Measurements from ENCODE around the gene CCDC91. TPM values are rescaled to one million over a fixed set of nuclear protein-coding genes. Genes with fewer than 3 reads are reported as not detected.

Gene CCDC91
- total RNA-seq, 1 donor from 2014 or later, result 50.4 TPM

DNA sequence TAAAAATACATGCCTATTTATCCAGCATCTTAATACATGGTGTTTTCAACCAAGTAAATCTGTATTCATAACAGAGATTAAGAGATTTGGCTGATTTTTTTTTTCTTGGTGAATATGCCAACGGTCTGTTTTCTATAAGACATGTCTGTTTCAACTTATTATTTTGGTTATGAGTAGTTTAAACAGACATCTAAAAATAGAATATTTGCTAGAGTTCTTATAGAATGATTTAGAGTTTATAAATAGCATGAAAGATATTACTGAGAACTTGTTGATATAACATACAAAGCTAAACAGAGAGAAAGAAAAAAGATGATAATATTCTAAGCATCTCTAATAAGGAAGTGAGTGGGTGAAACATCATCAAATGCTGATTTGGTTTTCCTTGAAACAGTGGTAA is 199.9 kb downstream of the CCDC91 start:
- intact Hi-C loops (cut with DNase I), result no loop called here

DNA sequence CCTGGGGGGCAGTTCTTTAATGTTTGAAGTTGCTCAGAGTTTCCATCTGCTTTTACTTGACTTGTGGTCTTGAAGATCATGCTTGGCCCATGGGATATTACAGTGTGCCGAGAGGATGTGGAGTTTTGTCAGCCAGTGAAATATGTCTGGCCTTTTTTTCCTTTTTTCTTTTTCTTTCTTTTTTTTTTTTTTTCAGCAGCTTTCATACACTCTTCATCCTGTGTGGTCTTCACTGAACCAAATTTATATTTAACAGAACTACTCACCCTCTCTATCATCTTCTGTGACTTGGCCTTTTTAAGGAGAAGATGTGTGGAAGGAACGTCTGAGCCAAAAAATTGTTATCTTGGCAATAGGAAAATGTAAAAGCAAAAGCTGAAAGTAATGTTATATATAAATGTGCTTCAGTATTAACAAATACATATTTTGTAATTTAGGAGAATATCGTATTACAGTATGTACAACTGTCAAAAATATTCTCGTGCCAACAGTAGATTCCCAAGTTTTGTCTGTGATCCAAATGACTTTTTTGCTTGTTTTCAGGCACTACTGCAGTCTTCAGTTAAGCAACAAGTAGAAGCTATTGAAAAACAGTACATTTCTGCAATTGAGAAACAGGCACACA is 200.6 kb downstream of the CCDC91 start:
- DNase-seq (no peak), ATAC-seq (ENCODE audit: poor library complexity) (no peak)
- intact Hi-C loops (cut with DNase I), result no loop called here

More for the DNA sequence above, 199.9 kb downstream of the CCDC91 start:
- ATAC-seq (ENCODE audit: poor library complexity), result no peak
- DNase-seq, result no peak

DNA sequence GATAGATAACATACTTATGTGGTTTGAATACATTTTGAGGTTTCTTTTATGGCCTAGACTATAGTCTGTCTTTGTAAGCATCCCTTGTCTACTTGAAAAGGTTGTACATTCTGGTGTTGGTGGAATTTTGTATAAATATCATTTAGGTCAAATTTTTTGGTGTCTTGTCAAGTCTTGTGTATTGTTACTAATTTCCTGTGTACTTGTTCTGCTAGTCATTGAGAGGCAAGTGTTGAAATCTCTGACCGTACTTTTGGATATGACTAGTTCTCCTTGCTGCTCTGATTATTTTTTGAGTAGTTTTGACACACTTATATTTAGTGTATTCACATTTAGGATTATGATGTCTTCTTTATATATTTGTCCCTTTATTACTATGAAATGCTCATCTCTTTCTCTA is 219.6 kb downstream of the CCDC91 start:
- intact Hi-C loops (cut with DNase I), result no loop called here
- DNase-seq (no peak), ATAC-seq (ENCODE audit: poor library complexity) (no peak)

DNA sequence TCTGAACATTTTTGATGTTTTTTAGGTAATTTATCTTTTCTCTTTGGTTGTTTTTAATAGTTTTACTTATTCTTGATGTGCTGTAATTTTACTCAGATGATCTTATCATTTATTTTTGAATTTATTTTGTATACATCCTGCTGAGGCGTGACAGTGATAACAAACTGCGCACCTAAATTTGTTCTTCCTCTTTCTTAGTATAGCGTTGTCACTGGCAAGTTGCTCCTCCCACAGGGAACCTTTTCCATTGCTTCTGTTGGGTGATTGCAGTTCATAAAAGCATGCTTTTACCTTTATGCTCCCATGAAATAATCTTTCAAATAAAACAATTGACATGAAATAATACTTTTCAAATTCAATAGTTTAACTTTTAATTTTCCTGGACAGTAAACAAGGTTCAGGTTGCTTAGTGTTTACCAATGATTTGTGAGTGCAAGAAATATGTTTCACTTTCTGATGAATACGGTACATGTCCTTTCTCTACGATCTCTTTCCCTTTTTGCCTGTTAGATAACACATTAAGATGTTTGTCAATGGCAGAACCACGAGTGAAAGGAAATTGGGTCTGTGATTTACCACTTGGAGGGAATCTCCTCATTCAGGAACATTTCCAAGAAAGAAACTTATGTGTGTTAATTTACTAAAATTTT is 223.3 kb downstream of the CCDC91 start:
- ATAC-seq (ENCODE audit: poor library complexity) (no peak), DNase-seq (no peak)
- intact Hi-C loops (cut with DNase I), result no loop called here

DNA sequence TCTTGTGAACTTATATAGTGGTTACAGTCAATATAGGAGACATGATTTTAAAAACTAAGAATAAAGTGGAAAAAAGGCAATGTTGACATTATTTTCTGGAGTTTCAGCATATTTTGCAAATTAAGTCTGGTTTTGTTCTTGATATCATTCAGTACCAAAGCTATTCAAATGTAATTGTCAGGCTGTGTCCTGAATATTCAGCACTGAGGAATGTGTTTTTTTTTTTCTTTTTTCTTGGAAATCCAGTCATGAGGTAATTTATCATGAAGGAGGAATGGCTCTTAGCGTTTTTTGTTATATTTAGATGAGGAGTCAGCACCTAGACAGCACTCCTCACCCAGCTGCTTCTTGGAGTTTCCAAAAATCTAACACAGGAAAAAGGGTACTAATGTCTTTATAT is 225.5 kb downstream of the CCDC91 start:
- intact Hi-C loops (cut with DNase I), result no loop called here
- DNase-seq (no peak), ATAC-seq (ENCODE audit: poor library complexity) (no peak)

DNA sequence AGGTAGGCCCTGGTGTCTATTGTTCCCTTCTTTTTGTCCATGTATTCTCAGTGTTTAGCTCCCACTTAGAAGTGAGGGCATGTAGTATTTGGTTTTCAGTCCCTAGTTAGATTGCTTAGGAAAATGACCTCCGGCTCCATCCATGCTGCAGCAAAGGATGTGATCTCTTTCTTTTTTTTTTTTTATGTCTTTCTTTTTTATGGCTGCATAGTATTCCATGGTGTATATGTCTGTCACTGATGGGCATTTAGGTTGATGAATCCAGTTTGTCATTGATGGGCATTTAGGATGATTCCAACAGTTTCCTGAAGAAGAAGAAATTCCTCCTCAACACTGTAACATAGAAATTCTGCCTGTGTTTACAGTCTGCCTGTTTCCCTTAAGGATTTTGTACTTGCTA is 231.1 kb downstream of the CCDC91 start:
- no peak for ATAC-seq (ENCODE audit: poor library complexity)
- intact Hi-C loops (cut with DNase I), result no loop called here
- DNase-seq, result no peak

DNA sequence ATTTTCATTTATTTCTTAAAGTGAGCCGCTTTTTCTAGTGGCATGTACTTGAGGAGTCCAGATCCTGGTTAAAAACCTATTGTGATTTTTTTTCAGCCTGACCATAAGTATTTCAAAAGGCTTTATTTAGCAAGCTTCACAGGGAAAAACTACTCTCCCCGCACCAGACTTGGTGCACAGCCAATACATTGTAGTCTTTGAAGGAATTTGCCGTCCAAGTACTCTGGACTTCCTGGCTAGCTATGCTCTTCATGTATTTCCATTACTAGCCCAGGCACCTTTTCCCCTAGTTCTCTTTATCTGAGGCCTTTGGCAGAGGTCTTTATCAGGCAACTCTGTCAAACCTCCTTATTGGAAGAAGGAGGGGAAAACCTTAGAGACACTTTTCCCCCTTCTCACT is 234.7 kb downstream of the CCDC91 start:
- DNase-seq (peak; percentile 33), ATAC-seq (ENCODE audit: poor library complexity) (peak; percentile 22)
- intact Hi-C loops (cut with DNase I), result no loop called here

DNA sequence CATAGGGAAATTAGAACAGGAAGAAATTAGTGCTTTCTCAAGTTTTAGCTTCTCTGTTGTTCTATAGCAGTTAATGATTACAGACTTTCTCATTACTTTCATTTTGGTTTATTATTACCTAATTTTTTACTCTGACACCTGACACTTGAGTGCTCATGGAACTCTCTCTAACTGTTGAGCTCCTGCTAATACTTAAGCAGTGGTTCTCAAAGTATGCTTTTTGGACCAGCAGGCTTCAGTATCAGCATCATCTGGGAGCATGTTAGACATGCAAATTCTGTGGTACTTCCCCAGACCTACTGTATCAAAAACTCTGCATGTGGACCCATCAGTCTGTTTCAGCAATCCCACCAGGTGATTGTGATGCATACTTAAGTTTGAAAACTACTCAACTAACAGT is 235.3 kb downstream of the CCDC91 start:
- intact Hi-C loops (cut with DNase I), result no loop called here
- ATAC-seq (ENCODE audit: poor library complexity) (no peak), DNase-seq (no peak)

DNA sequence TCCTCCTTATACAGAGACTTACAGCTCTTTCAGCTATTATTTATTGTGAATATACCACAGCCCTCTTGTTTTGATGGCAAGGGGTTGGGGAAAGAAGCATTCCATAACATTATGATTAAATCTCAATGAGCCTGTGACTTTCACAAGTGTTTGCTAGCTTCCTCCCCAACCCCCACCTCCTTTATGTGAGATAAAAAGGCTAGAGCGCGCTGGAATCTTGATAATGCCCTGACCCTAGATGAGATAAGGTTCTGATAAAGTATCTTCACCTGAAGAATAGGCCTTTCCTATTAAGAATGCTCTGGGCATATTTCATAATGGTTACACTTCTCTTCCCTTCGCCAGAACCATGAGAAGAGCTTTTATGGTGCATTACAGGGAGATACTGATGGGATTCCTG is 236.8 kb downstream of the CCDC91 start:
- ATAC-seq (ENCODE audit: poor library complexity), result no peak
- no peak for DNase-seq
- intact Hi-C loops (cut with DNase I), result no loop called here

DNA sequence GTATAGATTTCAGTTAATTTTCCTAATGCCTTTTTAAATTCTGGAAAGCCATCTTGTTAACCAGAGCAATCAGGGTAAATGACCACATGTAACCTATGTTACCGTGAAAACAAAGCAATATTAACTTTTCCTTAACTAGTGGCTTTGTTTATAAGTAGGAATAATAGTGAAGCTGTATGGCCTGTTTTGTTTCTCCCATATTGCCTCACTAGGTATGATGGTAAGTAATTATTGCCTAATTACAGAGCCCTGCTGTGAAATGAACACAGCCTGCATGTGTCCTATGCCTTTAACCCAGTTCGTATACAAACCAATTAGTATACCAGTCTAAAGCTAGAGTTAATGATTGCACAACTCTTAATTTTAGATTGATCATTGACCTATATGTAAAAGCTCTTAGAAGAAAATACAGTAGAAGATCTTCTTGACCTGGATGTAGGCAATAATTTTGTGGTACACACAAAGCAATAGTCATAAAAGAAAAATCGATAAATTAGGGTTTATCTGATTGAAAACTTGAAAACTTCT is 249.9 kb downstream of the CCDC91 start:
- intact Hi-C loops (cut with DNase I), result no loop called here
- no peak for DNase-seq
- no peak for ATAC-seq (ENCODE audit: poor library complexity)

DNA sequence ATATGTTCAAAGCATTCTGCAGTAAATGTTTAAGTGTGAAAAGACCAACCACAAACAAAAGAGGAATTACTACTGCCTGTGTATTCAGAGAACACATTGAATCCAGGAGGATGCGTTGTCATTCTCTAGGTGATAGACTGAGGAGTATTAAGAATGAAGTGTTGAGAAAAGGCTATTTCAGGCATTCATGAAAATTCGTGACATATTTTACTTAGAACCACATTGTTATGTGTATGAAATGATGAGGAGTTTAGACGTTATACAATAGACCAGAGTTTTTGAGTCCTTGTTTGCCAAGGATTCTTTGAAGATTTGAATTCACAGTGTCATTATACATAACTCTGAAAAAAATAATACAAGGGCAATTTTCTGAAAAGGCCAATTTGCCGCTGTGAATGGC is 251.8 kb downstream of the CCDC91 start:
- intact Hi-C loops (cut with DNase I), result no loop called here
- ATAC-seq (ENCODE audit: poor library complexity), result no peak

DNA sequence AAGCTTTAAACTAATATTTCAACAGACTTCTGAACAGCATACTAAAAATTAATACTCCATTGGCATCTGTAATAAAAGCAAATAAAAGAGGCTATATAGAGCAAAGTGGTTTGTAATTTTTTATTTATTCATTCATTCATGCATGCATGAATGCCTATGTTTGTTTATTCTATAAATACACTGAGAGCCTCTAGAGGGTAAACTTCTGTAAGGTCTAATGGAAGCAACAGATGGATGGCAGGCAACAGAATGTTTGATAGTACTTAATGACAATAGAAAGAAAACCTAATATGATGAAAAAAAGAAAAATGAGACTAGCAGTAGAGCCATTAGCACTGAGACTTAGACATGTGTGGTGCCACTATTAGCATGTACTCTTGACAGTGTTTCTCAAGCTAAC is 253.1 kb downstream of the CCDC91 start:
- ATAC-seq (ENCODE audit: poor library complexity), result no peak
- intact Hi-C loops (cut with DNase I), result no loop called here
- no peak for DNase-seq

More for the DNA sequence above, 251.8 kb downstream of the CCDC91 start:
- no peak for DNase-seq

DNA sequence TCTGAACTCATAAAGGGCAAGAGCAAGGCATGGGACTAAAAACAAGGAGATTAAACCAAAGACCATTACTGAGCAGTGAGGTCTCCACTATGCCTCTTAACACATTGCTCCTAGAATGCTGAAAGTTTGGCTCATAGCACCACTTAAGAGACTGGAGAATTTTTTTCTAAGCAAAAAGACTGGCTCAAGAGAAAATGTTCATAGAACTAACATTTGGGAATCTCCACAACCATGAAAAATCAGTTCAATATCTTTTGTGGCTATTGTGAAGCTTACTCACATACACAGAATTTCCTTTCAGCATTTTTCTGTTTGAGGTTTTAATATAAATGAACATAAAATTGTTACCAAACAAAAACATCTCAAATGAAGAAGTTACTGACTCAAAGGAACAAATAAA is 255.8 kb downstream of the CCDC91 start:
- ATAC-seq (ENCODE audit: poor library complexity) (no peak), DNase-seq (no peak)
- intact Hi-C loops (cut with DNase I), result no loop called here

DNA sequence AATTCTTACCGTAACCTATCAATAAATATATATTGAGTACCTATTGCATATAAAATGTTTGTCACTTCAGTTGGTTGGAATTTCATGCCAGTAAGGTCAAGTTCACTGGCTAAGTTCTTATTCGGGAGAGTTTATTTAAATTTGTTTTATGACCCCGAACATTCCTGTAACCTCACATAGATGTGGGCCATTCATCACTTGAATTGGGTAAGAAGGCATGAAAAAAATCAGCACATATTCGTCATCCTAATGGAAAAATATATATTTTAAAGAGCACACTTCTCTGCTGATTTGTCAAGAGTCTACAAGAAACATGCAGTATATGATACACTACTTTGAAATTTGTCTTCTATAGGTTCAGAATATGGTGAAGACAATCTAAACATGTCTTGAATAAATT is 263.4 kb downstream of the CCDC91 start:
- intact Hi-C loops (cut with DNase I), result no loop called here
- DNase-seq (no peak), ATAC-seq (ENCODE audit: poor library complexity) (no peak)

DNA sequence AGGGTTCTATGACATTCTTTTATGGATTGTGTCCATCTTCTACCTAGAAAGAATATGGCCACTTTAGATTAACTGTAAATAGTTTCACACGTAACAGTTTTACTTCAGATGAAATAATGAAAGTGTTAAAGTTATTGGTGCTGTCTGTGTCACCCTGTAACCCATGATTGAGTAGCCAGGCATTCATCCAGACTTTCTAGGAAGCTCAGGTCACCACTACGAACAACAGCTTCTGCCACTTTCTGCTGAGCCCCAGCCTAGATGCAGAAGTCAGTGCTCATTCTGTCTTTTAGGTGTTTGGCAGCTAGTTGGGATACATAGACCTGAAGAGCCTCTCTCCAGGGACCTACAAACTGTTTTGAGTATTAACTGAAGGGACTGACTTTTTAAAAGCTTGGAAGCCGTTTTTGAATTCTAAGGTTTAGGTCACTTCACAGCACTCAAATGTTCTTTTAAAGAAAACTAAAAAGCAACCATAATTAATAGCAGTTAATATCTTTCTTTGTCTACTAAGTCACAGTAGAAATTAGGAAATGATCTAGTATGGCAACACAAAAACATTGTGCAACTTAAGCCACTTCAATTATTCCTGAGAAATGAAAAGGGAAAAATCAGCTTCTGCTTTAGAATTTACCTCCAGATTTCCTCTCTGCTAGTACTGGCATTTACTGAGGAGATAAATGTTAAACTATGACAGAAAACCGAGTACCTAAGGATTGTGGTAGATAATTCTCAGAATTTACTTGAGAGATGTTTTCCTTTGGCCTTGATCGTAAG is 266.9 kb downstream of the CCDC91 start:
- DNase-seq, result no peak
- no peak for ATAC-seq (ENCODE audit: poor library complexity)
- intact Hi-C loops (cut with DNase I), result no loop called here

DNA sequence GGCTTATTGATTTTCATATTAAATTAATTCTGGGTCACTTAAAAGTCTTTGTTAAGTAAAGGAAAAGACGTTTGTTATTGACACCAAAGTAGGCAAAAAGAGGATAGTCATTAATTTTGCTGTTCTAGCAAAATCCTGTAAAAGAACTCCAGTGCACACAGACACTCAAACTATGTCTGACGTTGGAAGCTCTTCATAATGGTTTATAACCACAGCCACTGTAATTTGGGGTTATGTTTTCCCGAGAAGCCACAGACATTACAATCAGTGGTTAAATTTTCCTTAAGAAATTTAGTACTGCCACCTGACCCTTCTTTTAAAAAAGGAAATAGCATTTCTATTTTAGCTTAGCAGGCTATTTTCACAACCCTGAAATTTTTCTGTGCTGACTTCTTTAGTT is 267.5 kb downstream of the CCDC91 start:
- intact Hi-C loops (cut with DNase I), result no loop called here
- DNase-seq (no peak), ATAC-seq (ENCODE audit: poor library complexity) (no peak)

DNA sequence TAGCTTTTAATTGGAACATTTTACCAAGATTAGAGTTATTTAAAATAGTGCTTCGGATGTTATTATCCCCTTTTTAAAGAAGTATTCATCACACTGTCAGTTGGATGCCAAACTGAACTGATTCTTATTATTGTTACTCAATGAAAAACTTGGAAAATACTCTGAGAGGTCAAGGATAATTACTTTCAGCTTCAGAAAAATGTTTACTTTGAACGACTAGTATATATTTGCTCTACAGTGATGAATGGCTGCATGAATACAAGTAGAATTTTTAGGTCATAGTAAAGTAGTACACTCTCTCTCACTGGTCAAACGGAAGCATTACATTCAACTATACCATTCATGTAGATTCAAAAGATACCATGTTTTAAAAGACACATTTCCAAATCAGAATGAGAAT is 269.2 kb downstream of the CCDC91 start:
- no peak for ATAC-seq (ENCODE audit: poor library complexity)
- intact Hi-C loops (cut with DNase I), result no loop called here
- DNase-seq, result no peak

DNA sequence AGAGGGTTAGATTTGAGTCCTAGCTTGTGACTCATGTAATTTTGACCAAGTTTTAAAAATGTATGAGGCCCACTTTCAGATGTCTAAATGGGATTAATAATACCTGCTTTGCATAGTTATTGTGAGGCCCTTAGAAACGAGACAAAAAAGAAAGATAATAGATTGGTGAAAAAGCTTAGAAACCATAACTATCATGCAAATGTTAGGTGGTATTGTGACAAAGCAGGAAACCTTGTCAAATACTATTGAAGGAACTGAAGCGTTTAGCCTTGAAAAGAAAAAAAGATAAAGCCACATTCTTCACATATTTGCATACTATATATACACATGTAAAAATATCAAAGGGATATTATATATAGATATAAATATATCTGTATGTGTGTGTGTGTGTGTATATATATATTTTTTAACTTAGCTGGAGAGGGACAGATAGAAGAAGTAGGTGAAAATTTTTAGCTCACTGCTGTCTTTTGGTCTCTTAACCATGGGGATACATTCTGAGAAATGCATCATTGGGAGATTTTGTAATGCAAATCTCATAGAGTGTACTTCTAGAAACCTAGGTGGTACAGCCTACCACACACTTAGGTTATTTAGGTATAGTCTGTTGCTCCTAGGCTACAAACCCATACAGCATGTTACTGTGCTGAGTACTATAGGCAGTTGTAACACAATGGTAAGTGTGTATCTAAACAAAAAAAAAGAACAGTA is 270.3 kb downstream of the CCDC91 start:
- ATAC-seq (ENCODE audit: poor library complexity) (no peak), DNase-seq (no peak)
- intact Hi-C loops (cut with DNase I), result no loop called here

DNA sequence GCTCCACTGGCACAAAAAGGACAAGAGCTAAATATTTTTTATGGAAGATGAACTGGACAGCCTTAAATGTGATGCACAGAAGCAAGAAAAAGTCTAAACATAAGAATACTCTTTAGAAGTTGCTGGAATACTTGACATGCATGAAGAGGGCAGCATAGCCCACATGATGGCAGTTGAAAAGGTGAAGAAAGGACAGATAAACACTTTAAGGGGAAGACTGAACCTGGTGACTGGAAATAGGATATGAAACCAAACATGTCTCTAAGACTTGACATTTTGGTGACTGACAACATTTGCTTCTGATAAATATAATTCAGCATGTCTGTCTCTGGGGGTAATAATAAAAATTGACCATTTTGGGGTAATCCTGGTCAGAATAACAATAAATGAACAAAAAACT is 273.1 kb downstream of the CCDC91 start:
- intact Hi-C loops (cut with DNase I), result no loop called here
- DNase-seq (no peak), ATAC-seq (ENCODE audit: poor library complexity) (no peak)
